ENCODE data around the gene PKD1L1. TPM values are rescaled to one million over a fixed set of nuclear protein-coding genes. Genes with fewer than 3 reads are reported as not detected.

The PKD1L1 gene
- total RNA-seq, 4 donors from 2014 or later, result 0.18 to 0.83 (median 0.44) TPM

DNA sequence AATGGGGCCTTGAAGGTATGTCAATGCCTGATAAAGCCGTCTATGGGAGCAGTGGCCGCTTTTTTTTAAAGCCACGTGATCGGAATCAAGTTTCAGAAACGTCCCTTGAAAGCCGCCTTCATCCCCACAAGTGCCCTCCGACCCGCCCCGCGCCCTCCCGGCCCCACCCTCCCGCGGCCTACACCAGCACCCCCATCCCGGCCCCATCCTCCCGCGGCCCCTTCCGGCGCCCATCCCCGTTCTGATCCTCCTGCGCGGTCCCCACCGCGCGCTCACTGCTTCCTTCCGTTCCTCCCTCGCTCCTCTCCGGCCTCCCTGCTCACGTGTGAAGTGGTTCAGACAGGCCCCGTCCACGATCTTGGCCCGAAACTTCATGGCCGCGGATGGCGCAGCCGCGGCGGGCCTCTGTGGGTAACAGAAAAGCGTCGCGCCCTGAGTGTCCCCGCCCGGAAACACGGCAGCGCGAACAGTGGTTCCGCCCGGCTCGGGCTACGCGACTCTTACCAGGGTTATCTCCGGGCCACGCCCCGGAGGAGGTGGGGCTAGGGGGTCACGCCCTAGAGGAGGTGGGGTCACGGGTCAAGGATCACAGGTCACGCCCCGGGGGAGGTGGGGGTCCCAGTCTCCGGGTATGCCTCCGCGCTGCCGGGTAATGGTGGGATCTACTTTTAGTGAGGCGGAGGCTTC is 31.0 kb upstream of the PKD1L1 start, which contains the start of gene HUS1:
Gene HUS1, minus strand, starts transcription at position 471 of the 687 bp plus-strand sequence. Its CDS starts 96 bp downstream, at position 375.
- H3K27ac ChIP-seq, result peak within 1 kb of the TSS; percentile 82 to 91 (median 84)
- H3K9me3 ChIP-seq, result no peaks in the 10 kb centered on the region
- H3K4me1 ChIP-seq, result peaks cover 0 to 10% (median 3%) of the 10 kb centered on the region in 4 donors
- TF ChIP-seq, protein P1, sequence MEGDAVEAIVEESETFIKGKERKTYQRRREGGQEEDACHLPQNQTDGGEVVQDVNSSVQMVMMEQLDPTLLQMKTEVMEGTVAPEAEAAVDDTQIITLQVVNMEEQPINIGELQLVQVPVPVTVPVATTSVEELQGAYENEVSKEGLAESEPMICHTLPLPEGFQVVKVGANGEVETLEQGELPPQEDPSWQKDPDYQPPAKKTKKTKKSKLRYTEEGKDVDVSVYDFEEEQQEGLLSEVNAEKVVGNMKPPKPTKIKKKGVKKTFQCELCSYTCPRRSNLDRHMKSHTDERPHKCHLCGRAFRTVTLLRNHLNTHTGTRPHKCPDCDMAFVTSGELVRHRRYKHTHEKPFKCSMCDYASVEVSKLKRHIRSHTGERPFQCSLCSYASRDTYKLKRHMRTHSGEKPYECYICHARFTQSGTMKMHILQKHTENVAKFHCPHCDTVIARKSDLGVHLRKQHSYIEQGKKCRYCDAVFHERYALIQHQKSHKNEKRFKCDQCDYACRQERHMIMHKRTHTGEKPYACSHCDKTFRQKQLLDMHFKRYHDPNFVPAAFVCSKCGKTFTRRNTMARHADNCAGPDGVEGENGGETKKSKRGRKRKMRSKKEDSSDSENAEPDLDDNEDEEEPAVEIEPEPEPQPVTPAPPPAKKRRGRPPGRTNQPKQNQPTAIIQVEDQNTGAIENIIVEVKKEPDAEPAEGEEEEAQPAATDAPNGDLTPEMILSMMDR (IDR thresholded peaks at IDR 0.05), result no peak
- TF ChIP-seq POLR2A (IDR thresholded peaks at IDR 0.05), result peak; percentile 57 to 83
- H3K36me3 ChIP-seq, result peaks cover 0 to 39% (median 0%) of the 10 kb centered on the region in 3 donors
- peak; percentile 93 to 98 (median 94) for DNase-seq
- H3K4me3 ChIP-seq, result peak within 1 kb of the TSS; percentile 58 to 84 (median 72)
- H3K27me3 ChIP-seq, result no peaks in the 10 kb centered on the region

DNA sequence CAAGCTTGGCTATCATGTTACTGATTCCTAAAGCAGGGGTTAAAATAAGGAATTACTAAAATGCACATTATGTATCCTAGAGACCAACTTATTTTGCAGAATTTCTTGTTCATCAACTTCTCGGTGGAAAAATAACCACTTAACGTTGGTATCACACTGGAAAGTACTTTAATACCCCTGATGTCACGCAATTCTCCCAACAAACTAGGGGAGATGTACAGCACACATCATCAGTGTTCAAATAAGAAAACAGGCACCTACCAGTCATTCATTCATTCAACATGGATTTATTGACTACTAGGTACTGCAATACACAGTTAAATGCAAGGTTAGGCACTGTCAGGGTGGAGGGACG is 30.5 kb upstream of the PKD1L1 start:
- no peak for DNase-seq
- Histone ChIP-seq H3K4me3 (peak overlapping the region; percentile 58 to 84 (median 72)), H3K27ac (peak overlapping the region; percentile 82 to 91 (median 84)), H3K36me3 (peaks cover 0 to 44% (median 0%) of the 10 kb centered on the region in 3 donors), H3K9me3 (no peaks in the 10 kb centered on the region), H3K27me3 (no peaks in the 10 kb centered on the region), H3K4me1 (peaks cover 0 to 10% (median 3%) of the 10 kb centered on the region in 4 donors)
- TF ChIP-seq POLR2A (IDR thresholded peaks at IDR 0.05), result no peak
- TF ChIP-seq, protein P1 (IDR thresholded peaks at IDR 0.05), result no peak

DNA sequence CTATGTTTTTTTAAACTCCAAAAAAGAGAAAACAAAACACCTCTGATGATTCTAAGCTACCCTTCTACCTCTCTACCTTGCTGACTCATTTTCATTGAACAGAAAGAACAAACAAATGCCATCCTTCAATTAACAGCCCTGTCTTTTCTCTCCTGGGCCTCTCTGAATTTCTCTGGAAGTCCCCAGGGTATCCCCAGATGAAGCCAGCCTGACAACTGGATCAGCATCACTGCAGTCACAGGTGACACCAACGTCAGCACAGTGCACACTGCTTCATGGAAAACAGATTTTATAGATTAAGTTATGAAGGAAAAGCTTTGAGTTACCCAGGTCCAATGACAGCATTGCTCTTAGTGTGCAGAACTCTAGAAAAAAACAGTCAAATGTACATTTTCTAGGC is 25.5 kb upstream of the PKD1L1 start:
- no peaks in the 10 kb centered on the region for H3K27me3 ChIP-seq
- peaks cover 0 to 56% (median 0%) of the 10 kb centered on the region in 3 donors for H3K36me3 ChIP-seq
- DNase-seq, result no peak
- no peak overlapping the region for H3K27ac ChIP-seq
- TF ChIP-seq, protein P1 (IDR thresholded peaks at IDR 0.05), result no peak
- no peak for TF ChIP-seq POLR2A (IDR thresholded peaks at IDR 0.05)
- H3K4me3 ChIP-seq, result no peak overlapping the region
- H3K4me1 ChIP-seq, result peaks cover 0 to 24% (median 6%) of the 10 kb centered on the region in 4 donors
- H3K9me3 ChIP-seq, result no peaks in the 10 kb centered on the region

DNA sequence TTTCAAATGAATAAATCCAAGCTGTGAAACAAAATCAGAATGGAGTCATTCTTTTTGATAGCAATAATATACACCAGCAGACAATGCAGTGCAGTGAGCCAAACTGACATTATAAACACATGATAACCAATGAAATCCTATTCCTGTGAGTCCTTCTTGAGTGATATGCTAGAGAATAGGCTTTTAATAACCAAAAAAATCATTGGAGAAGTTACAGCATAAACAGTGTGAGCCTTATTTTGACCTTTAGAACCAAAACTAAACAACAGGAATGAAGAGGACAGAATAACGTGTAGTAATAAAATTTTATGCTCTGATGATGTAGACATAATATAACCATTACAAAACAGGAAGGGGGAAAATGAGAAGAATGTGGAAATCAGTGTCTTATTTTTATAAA is 22.5 kb upstream of the PKD1L1 start:
- TF ChIP-seq, protein P1 (IDR thresholded peaks at IDR 0.05), result no peak
- no peak for TF ChIP-seq POLR2A (IDR thresholded peaks at IDR 0.05)
- no peaks in the 10 kb centered on the region for H3K27me3 ChIP-seq
- peaks cover 0 to 15% (median 3%) of the 10 kb centered on the region in 4 donors for H3K4me1 ChIP-seq
- H3K4me3 ChIP-seq, result peak overlapping the region in 2 of 4 donors; percentile 3 to 15
- no peaks in the 10 kb centered on the region for H3K9me3 ChIP-seq
- peaks cover 0 to 61% (median 0%) of the 10 kb centered on the region in 3 donors for H3K36me3 ChIP-seq
- H3K27ac ChIP-seq, result peak overlapping the region in 3 of 4 donors; percentile 44 to 81 (median 67)
- DNase-seq, result no peak

DNA sequence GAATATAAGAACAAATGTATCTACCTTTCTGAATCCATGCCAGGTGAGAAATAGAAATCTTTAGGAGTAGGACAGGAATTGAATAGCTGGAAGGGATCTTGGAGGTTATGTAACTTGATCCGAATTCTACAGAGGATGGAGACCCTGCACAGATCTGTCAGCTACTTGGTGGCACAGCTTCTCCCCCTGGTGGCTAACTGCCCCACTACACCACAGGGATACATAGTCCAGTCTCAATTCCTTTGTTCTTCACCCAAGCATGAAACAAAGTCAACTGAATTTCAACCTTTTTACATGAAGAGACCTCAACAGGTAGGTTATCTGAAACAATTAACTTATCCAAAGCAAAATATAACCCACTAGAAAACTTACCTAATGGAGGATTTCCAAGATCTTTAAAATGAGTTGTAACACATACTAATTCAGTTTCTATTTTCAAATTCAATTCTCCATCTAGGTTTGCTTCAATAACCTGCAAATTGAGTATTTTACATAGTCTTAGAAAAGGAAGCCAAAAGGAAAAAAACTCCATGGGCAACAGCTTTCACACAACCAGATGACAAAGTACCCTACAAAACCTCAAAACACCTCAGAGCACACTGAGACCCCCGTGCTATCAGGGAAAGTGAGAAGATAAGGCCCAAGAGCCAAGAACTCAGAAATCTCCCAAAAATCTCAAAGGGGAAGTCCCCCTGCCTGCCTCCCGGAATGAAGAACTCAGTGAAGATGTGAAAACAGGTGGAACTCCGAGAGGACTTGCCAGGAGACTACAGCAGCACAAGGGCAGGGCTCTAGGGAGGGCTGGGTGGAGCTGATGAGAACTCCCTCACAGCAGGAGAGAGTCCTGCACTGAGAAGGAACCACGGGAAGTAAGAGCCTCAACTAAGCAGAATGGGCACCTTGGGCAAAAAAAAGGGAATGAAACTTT is 20.8 kb upstream of the PKD1L1 start:
- Histone ChIP-seq H3K4me3 (no peak overlapping the region), H3K4me1 (peaks cover 0 to 15% (median 3%) of the 10 kb centered on the region in 4 donors), H3K27ac (no peak overlapping the region), H3K36me3 (peaks cover 0 to 61% (median 6%) of the 10 kb centered on the region in 3 donors), H3K27me3 (no peaks in the 10 kb centered on the region), H3K9me3 (no peaks in the 10 kb centered on the region)
- TF ChIP-seq, protein P1 (IDR thresholded peaks at IDR 0.05), result peak; percentile 35 to 77 (median 68)
- no peak for TF ChIP-seq POLR2A (IDR thresholded peaks at IDR 0.05)
- DNase-seq, result peak; percentile 57 to 78 (median 69)
